ENCODE measurements around the gene COTL1.

The COTL1 gene

DNA sequence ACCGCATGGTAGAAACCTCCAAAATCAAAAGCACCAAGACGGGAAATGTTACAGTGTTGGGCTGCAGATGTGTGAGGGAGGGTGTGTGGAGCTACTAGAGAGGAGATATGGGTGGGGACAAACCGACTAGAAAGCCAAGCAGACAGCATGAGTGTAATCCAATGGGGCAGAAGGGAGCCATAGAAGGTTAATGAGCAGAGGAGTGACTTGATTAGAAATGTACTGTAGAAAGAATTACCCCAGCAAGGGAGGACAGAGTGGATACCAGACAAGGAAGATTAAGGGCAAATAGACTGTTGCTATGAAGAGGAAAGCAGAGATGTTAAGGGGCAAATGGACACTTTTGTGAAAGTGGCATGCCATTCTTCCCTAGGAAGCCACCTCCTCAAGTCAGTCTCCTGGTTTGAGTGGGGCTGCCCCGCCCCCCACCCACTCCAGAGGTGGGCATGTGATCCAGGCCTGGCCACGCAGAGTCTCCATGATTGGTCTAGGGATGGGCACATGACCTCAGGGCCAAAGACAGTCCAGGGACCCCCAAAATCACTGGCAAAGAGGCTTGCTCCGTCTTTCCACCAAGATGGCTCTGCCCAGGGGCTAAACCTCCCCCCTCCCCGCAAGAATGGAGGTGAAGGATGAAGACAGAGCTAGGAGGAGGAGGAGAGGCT is 4.3 kb downstream of the COTL1 start:
- DNase-seq = no peak

DNA sequence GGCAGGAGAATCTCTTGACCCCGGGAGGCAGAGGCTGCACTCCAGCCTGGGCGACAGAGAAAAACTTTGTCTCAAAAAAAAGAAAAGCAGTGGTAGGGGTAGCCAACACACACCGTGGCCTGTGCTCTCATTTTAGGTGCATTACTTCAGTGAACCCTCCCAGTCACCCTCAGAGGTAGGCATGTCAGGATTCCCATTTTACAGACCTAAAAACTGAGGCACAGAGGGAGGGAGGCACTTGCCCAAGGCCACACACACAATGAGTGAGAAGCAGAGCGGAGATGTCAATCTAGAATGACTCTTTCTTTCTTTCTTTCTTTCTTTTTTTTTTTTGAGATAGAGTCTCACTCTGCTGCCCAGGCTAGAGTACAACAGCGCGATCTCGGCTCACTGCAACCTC is 5.2 kb downstream of the COTL1 start:
- DNase-seq = no peak

GRCh38 chr16:84611041-84611440 is 6.8 kb downstream of the COTL1 start:
- DNase-seq = no peak

GRCh38 chr16:84610376-84610775 is 7.5 kb downstream of the COTL1 start:
- no peak for DNase-seq

DNA sequence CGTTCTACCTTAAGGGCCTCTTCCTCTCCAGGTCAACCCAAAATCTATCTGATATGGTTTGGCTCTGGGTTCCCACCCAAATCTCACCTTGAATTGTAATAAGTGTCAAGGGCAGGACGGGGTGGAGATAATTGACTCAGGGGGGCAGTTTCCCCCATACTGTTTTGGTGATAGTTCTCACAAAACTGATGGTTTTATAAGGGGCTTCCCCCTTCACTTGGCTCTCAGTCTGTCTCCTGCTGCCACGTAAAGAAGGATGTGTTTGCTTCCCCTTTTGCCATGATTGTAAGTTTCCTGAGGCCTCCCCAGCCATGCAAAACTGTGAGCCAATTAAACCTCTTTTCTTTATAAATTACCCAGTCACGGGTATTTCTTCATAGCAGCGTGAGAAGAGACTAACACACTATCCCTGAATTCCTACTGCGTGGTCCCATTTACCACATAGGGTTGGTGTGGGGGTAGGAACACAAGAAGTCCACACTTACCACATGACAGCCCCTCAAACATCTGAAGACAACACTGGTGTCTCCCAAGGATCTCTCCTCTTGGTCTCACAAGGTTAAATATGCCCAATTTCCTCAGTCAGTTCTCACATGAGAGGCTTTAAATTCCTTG is 8.2 kb downstream of the COTL1 start:
- DNase-seq = no peak

DNA sequence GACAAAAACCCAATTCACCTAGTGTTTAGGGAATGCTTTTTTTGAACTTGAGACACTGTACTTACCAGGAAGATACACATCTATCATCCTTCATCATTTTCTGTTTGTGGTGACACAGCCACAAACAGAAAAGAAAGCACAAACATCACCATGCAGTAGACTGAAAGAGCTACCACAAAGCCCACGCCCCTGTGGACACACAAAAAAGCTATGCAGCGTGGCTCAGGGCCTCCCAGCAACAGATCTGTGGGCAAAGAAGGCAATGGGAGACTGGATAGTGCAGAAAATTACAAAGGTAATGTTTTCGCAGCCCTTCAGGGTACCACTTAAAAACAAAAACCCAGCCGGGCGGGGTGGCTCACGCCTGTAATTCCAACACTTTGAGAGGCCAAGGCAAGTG is 9.6 kb downstream of the COTL1 start:
- no peak for DNase-seq

- no peak for DNase-seq
Observed at GRCh38 chr16:84607694-84608093, 10.2 kb downstream of the COTL1 start.

- no peak for DNase-seq
Observed at GRCh38 chr16:84607061-84607460, 10.8 kb downstream of the COTL1 start.

GRCh38 chr16:84606081-84606875 is 11.6 kb downstream of the COTL1 start:
- no peak for DNase-seq

DNA sequence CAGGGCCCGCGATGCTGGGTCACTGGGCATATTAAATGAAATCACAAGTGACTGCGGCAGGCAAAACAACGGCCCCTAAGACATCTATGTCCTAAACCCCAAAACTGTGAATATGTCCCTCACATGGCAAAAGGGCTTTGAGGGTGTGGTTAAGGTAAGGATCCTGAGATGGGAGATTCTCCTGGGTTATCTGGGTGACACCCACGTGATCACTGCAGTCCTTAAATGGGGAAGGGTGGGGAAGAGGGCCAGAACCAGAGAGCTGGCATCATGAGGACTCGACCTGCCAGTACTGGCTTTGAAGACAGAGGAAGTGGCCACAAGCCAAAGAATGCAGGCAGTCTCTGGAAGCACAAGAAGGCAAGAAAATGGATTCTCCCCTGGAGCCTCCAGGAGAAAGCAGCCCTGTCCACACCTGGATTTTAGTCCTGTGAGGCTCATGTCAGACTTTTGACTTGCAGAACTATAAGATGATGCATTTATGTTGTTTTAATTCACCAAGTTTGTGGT is 12.5 kb downstream of the COTL1 start:
- DNase-seq = no peak

DNA sequence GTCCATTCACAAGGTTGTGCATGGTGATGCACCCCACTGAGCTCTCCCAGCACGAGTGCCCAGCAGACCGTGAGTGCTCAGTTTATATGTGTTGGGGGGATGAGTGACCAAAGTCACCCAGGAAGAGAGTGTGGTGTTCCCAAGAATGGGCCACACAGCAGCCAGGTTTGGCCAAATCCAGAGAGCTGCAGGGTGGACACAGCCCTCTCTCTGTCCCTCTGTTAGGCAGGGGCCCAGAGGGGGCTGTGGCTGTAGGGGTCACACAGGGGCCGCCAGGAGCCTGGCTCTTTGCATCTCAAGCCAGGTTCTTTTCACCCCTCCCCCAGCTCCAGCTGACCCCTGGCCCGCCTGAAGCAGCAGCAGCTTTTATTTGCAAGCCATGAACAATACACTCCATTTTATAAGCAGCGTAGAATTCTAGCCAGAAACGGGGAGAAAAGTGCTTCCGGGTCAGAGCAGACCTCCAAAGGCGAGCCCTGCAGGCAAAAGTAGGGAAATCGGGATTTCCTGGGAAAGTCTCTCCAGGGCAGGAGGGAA is 13.3 kb downstream of the COTL1 start:
- no peak for DNase-seq

GRCh38 chr16:84603940-84604339 is 13.9 kb downstream of the COTL1 start:
- no peak for DNase-seq

GRCh38 chr16:84603140-84603816 is 14.6 kb downstream of the COTL1 start:
- peak; percentile 9 for DNase-seq

- DNase-seq = no peak
Observed at GRCh38 chr16:84600343-84601229, 17.3 kb downstream of the COTL1 start.

GRCh38 chr16:84599521-84600202 is 18.2 kb downstream of the COTL1 start:
- no peak for DNase-seq

- DNase-seq = no peak
Observed at GRCh38 chr16:84598360-84598759, 19.5 kb downstream of the COTL1 start.

- DNase-seq = no peak
Observed at GRCh38 chr16:84597931-84598351, 19.9 kb downstream of the COTL1 start.

DNA sequence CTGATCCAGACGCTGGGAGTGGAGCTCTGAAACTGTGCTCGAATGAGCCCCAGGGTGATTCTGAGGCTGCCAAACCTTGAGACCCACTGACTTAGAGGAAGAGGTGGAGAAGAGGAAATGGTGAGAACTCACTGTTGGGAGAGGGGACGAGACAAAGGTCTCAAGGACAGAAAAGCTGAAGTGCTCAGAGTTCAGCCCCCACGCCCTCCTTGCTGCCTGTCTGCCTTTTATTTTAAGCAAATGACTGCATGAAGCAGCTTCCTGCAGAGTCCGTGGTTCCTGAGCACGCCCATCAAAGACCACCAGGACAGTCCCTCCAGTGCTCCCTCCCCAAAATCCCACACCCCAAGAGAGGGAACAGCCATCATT is 20.4 kb downstream of the COTL1 start:
- no peak for DNase-seq

- DNase-seq = no peak
Observed at GRCh38 chr16:84596801-84597527, 20.9 kb downstream of the COTL1 start.

- no peak for DNase-seq
Observed at GRCh38 chr16:84596161-84596560, 21.7 kb downstream of the COTL1 start.

DNA sequence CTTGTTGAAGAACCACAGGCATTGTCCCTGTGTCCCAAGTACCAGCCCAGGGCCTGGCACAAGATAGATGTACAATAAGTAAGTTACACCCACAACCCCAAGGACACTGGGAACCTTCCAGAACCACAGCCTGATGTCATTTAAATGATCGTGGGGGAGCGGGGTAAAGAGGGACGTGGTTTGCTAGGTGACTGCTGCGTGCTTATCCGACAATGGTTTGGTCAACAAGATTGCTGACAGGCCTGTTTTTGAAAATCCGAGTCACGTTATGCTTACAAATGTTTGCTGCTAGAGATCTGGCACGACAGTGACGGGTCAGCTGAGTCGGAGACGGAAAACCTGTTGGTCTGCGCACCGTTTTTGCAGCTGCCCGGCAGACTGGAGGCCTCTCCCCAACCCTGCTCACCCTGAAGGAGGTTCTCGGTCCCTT is 22.8 kb downstream of the COTL1 start:
- DNase-seq = no peak

Data from NCI-H1694 treated with DMSO at 0.1 percent for 48 hours (cell line).